GM19193 (cell line): ENCODE measurements around the gene PIGU.

Experiments used
- POLR2A ChIP-seq: IDR thresholded peaks from 4 replicates; pipeline ENCODE4 v1.6.1; 2011; ENCODE audit not compliant: insufficient read depth, insufficient read length; ENCODE audit errors: extremely low read depth

Gene PIGU, protein sequence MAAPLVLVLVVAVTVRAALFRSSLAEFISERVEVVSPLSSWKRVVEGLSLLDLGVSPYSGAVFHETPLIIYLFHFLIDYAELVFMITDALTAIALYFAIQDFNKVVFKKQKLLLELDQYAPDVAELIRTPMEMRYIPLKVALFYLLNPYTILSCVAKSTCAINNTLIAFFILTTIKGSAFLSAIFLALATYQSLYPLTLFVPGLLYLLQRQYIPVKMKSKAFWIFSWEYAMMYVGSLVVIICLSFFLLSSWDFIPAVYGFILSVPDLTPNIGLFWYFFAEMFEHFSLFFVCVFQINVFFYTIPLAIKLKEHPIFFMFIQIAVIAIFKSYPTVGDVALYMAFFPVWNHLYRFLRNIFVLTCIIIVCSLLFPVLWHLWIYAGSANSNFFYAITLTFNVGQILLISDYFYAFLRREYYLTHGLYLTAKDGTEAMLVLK

DNA sequence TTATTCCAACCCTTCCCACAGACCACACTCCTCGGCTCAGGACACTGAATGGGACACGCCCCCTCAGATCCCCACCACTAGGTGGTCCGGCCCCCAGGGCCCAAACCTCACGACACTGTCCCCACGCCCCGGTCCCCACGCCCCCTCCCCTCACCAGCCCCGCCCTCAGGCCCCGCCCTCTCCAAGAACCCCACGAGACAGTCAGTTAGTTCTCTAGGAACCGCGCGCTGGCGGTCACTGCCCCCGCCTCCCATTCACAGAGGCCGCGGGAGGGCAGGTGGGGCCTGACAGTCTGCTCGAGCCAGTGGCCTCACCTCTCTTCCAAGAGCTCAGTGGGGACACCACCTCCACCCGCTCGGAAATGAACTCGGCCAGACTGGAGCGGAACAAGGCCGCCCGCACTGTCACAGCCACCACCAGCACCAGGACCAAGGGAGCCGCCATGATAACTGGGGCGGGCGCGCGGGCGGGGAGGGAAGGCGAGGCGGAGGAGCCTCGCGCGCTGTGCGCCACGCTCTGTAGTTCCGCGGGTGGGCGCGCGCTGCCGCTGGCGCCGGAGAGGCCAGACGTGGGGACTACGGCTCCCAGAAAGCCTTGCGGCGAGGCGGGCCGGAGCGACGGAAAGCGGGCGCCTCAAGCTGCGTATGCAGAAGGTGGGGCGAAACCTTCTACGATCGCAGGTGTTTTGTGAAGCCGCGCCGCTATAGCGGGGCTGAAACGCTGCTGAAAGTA lies at the start of gene PIGU:
Gene PIGU, minus strand, starts transcription at position 451 of the 732 bp plus-strand sequence. Its CDS starts 7 bp downstream, at position 444.
- peak; percentile 77 for TF ChIP-seq POLR2A

DNA sequence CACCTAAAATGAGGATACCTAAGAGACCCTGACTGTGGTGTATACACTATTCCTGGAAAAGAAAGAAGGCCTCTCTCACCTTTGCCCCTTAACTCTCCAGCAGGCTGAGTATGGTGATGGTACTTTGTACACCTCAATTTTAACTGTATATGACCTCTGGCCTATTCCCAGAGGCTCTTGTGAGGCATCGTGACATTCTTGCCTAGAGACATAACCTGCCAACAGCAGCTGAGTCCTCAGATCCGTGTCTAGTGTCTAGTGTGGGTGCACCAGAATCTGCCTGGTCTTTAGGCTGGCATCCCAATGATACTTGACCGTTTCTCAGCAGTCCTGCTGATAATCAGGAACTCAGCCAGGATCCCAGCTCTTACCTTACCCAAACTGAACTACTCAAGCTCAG lies 47.3 kb upstream of the PIGU start:
- TF ChIP-seq POLR2A: no peak

DNA sequence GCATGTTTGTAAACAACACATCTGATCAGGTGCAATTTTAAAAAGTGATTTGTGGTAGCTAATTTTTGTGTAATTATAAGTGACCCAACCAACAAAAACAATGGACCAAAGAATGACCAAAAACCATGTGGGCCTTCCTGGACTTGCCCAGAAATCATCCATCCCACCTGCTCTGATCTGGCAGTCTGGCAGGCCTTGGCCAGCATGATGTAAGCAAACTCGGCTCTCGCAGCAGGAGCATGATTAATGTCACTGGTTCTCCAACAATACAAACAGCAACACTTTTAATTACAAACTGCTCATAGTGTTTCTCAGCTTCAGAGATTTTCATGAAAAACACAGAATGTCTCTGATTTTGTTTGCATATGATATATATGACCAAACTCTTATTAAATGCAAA lies 43.4 kb upstream of the PIGU start:
- no peak for TF ChIP-seq POLR2A

DNA sequence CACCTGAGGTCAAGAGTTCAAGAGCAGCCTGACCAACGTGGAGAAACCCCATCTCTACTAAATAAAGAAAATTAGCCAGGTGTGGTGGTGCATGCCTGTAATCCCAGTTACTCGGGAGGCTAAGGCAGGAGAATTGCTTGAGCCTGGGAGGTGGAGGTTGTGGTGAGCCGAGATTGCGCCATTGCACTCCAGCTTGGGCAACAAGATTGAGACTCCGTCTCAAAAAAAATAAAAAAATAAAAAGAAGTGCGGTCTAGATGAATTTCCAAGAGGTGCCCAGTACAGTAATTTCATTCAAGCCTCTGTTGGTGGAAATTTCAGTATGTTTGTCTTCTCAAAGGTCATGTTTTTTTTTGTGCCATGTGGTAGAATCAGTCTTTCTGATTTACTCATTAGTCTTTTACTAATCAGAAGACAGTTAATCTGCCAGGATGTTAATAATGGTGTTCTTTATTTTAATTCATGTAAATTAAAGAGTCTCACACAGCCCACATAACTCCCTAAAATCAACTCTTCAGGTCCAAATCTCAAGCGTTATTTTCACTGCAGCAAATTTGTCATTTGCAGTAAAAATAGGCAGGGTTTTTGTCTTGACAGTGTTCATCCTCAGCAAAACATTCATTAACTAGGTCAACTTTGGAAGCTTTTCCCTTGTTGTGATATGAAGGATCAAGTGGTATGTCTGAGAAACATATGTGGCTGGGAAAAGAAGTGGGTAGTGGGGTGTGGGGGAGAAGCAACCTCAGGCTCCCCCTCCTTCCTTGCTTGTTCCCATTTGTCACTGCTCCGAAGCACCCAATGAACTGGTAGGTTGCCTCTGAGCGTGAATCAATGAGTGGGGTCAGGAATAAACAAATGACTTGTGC lies 40.6 kb upstream of the PIGU start:
- no peak for TF ChIP-seq POLR2A

DNA sequence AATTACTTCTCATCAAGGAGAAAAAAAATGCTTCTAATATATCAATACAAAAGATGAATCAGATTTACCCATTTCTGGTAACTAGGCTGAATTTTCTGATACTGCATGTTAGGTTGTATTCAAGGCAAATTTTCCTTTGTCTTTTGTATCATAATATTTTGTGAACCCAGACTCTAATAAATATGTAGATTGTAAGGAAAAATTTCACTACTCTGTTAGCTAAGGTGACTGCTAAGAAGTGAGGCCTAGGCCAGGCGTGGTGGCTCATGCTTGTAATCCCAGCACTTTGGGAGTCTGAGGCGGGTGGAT lies 40.0 kb upstream of the PIGU start:
- no peak for TF ChIP-seq POLR2A

DNA sequence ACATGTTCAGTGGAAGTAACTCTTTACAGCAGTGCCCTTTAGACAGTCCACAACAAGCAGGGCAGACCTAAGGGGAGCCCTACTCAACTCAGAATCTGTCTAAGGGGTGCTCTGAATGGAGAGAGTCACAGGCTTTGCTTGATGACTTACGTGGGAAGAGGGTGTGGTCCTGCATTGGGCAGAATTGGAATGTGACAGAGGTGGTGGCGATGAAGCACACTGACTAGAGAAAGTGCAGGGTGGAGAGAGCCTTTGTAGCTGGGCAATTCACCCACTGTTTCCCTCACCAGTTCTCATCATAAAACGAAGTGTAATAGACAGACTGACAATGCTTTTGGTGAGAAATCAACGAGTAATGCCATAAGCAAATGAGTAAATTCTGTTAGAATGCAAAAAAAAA lies 38.5 kb upstream of the PIGU start:
- TF ChIP-seq POLR2A: no peak

DNA sequence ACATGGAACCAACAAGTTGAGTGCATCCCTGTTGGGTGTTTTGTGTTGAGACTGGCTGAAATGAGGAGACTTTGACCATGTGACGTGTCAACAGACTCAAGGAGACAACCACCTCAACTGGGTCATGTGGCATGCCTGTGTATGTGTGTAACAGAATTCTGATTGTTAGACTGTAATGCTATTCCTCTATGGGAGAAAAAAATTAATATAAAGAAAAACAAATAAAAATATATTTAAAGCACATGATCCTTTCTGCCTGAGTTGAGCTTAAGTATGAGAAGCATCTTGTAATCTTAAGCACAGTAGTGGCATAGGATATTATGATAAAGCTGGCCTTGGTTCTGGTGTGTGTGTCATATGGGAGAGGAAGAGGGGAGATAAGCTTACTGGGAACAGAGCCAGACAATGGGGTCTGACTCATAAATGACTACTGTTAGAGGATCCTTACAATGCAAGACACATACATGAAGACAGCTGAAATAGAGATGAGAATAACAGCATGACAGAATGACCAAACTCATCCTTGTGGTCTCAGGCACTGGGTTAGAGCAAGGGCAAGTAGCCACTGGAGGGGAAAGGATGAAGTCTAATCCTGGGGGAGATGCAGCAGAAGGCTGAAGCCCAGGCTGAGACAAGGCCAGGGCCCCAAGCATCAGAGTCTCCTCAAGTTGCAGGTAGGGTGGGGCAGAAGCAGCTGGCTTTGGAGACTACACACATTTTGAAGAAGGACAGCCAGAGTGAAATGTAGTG lies 36.5 kb upstream of the PIGU start:
- TF ChIP-seq POLR2A: no peak

DNA sequence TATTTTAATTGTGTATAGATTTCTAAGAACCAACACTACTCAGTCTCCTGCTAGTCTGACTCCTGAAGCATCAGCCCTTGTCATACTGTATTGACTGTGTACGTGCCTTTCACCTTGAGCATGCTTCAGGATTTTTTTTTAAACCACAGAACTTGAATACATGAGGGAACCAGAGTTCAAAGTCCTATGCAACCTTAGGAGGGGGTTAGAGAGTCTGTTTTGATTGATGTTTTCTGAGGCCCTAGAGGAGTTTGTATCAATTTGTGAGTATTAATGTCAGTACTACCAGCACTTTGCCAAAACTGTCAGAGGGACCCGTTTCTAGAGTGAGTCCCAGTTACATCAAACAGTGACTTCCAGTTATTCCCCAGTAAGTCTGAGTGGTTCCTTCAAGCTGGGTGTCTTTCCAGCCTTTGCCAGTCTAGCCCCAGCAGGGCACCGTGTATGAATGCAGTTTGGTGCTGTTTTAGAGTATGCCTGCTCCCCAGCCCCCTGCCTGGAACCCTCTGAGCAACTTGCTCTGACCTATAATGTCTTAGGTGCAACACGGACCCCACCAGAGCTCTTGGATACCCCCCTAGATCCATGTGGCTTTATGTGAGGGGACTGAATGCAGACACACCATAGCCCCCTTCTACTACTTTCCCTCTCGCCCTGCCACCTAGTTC lies 35.8 kb upstream of the PIGU start:
- TF ChIP-seq POLR2A: no peak

DNA sequence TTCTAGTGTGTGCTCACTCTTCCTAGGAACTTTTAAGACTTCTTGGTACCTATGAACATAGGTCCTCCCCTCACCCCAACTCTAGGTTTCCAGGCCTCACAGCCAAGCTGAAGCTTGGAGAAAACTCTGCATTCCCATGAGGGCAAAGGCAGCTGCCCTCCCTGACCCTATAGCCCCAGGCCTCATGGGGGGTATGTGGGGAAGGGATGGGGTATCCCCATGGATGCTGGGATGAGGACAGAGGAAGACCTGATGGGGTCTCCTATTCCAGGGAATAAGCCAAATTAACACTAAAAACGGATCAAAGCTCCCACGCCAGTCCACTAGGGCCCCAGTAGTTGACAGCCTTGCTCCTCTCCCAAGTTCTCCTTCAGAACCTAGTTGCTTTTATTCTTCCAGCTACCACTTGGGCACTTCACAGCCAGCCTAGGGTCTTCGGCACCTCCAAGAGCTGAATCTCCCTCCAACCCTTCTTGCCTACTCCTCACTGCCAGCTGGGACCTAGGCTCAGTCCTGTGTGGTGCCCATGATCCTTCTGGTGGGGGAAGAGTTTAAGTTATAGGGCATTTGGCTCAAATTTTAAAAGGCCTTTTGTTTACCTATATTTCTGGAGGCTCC lies 35.0 kb upstream of the PIGU start:
- TF ChIP-seq POLR2A: no peak

DNA sequence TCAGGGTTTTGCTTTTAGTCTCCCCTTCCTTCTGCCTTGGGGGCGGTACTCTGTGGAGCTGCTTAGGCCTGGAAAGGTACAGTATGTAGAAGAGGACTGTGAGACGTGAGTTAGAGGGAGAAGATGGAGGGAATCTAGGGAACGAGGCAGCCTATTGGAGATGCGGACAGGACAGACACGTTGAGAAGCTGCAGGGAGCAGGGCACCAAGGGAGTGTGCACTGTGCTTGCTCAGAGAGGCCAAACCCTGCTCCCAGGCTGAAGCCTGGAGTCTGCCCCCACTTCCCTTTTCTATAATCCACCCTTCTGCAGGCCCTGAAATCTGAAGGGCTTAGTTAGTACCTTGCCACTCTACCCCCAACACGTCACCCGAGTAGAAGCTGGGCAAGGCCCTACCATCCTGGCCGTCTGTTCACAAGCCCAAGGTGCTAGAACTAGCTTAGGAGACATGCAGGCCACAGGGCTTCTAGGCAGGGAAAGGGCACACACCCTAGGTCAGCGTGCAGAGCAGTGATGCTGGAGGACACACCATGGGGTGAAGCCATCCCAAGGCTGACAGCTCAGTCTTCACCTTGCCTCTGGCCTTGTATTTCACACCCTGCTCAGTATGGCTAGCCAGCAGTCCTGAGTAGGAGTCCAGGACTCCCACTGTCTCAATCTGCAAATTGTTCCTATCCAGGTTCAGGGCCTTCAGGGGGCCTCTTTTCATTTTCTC lies 34.1 kb upstream of the PIGU start:
- peak; percentile 24 for TF ChIP-seq POLR2A

DNA sequence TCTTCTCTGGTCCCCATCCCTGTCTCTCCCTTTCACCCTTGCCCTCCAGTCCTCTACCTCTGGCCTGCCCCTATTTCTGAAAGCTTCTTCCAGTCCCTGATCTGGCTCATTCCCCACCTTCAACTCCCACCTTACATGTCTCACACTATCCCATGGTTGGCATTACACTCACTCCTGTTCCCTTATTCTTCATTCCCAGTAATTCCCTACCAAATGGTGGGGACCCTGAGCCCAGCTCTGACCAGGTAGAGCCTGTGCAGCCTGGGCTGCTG lies 33.6 kb upstream of the PIGU start:
- TF ChIP-seq POLR2A: no peak

DNA sequence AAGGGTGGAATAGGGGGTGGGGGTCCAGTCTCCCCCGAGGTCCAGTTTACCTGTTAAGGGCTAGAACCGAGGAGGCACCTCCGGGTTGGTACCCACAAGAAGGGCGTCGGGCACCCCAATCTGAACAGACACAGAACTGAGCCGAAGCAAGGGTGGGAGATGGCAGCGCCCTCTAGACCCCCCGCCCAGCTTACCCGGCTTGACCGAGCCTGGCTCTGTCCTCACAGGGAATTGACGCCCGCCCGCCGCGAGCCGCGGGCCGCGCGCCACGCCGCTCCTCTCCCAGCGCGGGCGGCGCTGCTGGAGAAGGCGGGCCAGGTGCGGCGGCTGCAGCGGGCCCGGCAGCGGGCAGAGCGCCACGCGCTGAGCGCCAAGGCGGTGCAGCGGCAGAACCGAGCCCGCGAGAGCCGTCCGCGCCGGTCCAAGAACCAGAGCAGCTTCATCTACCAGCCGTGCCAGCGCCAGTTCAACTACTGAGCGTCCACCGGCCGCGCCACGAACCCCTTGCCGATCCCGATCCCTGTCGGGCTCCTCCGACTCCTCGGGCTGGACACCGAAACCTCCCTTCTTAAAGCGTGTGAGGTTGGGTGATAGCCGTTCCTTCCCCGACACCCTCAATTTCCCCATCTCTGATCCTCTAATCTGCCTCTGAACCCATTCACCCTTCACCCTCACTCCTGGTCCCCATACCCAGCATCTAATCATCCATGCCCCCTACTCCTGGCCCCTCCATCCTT lies 33.1 kb upstream of the PIGU start:
- TF ChIP-seq POLR2A: peak; percentile 7

DNA sequence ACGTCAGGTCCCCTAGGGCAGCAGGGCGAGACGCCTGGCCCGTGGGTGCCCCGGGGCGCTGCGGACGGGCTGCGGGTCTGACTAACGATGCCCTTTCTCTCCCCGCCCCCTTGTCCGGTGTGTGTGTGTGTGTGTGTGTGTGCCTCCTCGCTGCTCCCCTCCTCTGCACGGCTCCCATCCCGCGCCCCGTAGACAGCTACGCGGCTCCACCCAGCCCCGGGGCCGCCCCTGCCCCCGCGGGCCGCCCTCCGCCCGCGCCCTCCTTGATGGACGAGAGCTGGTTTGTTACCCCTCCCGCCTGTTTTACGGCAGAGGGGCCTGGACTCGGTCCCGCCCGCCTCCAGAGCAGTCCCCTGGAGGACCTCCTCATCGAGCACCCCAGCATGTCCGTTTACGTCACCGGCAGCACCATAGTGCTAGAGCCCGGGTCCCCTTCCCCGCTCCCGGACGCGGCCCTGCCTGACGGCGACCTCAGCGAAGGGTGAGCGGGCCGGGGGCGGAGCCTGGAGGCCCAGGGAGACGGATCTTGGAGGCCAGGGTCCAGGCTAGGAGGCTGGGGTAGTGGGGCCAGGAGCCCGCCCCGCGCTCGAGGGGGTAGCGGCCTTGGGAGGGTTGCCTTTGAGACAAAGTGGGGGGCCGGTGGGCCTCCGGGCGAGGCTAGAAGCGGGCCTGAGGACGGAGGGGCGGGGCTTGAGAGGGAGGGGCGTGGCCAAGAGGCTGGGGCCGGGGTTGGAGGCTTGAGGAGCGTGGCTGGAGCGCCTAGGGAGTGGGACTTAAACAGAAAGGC lies 32.3 kb upstream of the PIGU start:
- peak; percentile 15 for TF ChIP-seq POLR2A
